ENCODE data around the gene NCSTN.

- no peak for TF ChIP-seq CTCF (IDR thresholded peaks at IDR 0.05)
- TF ChIP-seq POLR2A (IDR thresholded peaks at IDR 0.05; ENCODE audit: low read depth): no peak
- no peak for TF ChIP-seq EP300 (IDR thresholded peaks at IDR 0.05)
- TF ChIP-seq POLR2AphosphoS5 (IDR thresholded peaks at IDR 0.05): no peak
These were observed 14.3 kb downstream of the NCSTN start for GRCh38 chr1:160357286-160358002.

Measured in esophagus muscularis mucosa (tissue), 4 donors.